Activated CD4-positive, alpha-beta T cell treated with anti-CD3 and anti-CD28 coated beads for 4 hours (primary cell): Measurements from ENCODE around the gene COCH.
A peak's percentile ranks its signal among the peaks of the same experiment; 100 is the strongest.

Experiments
- DNase-seq, 2 donors: peaks; one replicate each; pipeline ENCODE4 v3.0.0-alpha.2; 2020

The COCH gene

DNA sequence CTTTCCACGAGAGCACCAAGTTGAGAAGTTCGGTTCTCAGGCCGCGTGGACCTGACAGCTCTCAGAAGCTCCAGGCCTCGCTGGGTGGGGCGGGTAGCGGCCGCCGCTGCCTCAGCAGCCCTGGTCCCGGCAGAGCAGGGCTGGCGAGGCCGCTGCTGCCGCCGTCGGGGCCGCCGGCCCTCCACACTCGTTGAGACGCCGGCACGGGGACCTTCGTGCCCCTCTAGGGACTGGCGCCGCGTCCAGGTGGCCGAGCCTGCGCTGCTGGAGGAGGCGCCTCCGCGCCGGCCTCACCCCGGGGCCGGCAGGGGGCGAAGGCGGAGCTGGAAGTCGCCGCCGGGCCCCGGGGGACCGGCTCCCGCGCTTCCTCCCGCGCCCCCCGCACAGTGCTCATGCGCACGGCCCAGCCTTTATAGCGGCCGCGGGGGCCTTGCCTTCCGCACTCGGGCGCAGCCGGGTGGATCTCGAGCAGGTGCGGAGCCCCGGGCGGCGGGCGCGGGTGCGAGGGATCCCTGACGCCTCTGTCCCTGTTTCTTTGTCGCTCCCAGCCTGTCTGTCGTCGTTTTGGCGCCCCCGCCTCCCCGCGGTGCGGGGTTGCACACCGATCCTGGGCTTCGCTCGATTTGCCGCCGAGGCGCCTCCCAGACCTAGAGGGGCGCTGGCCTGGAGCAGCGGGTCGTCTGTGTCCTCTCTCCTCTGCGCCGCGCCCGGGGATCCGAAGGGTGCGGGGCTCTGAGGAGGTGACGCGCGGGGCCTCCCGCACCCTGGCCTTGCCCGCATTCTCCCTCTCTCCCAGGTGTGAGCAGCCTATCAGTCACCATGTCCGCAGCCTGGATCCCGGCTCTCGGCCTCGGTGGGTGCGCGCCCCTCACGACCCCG lies at the start of gene COCH:
COCH (plus strand) TSS at position 440 of the 879 bp plus-strand sequence; CDS start at position 820, 380 bp downstream.
- DNase-seq, result peak in 1 of 2 donors; percentile 5

GRCh38 chr14:30826070-30826469 lies 48.3 kb upstream of the COCH start:
- no peak for DNase-seq

GRCh38 chr14:30829853-30830252 lies 44.5 kb upstream of the COCH start:
- no peak for DNase-seq

GRCh38 chr14:30834353-30834752 lies 40.0 kb upstream of the COCH start:
- no peak for DNase-seq

GRCh38 chr14:30838351-30838750 lies 36.0 kb upstream of the COCH start:
- DNase-seq, result no peak

GRCh38 chr14:30840086-30840779 lies 34.1 kb upstream of the COCH start:
- DNase-seq, result no peak

- no peak for DNase-seq
Observed at GRCh38 chr14:30842431-30842830, 31.9 kb upstream of the COCH start.

DNA sequence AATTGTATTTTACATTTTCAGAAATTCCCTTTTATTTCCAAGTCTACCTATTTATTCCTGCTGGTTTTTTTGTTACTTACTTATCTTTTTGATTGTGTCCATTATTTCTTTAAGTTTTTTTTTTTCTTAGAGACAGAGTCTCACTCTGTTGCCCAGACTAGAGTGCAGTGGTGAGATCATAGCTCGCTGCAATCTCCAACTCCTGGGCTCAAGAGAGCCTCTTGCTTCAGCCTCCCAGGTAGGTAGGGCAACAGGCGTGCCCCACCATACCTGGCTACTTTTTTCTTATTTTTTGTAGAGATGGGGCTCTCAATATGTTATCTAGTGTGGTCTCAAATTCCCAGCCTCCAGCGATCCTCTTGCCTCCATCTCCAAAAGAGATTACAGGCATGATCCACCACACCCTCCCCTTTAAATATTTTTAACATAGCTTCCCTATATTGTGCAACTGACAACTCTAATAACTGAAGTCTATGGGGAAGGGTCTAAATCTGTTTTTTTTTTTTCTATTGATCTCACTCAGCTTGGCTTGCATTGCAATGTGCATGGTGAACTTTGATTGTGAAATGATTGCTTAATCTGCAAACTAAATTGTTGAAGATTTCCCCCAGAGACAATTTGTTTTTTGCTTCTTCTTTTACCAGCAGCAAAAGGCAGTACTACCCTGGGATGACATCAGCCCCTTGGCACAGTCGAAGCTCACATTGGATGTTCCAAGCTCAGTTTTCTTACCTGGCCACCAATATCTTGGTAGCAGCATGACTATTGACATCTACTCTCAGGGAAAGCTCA lies 25.7 kb upstream of the COCH start:
- no peak for DNase-seq

DNA sequence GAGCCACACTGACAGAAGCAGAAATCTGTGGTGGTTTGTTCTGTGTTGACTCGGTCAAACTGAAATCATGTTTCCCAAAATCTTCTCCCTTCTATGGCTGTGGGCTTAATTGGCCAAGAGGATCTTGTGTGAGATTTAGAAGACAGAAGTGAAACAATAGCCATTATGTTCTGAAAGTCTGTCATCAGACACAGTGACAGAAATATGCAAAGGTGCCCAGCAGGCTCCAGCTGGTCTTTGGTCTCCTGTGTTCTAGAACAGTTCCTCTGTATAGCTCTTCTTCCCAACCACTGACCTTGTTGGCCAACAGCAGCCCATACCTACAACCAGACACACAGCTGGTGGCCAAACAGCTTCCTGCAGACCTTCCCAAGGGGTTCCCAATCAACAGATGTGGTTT lies 25.0 kb upstream of the COCH start:
- DNase-seq, result no peak

GRCh38 chr14:30849983-30850382 lies 24.4 kb upstream of the COCH start:
- DNase-seq, result no peak

DNA sequence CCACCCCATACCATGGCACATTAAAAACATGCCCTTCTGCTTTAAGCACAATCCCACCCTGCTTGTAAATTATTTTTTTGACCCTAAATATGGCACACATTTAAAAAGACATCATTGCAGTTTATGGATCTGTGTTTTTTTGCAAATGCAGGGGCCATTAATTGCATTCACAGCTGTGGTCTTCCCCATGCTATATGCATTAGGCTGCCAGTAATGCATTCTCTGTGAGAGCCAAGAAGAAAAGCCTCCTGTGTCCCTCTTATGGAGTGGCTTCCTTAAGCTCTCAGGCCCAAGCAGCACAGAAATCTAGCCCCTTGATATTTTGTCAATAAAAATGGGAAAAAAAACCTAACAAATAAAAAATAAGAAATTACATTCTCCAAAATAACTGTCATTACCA lies 20.4 kb upstream of the COCH start:
- no peak for DNase-seq

GRCh38 chr14:30854492-30854891 lies 19.9 kb upstream of the COCH start:
- no peak for DNase-seq

DNA sequence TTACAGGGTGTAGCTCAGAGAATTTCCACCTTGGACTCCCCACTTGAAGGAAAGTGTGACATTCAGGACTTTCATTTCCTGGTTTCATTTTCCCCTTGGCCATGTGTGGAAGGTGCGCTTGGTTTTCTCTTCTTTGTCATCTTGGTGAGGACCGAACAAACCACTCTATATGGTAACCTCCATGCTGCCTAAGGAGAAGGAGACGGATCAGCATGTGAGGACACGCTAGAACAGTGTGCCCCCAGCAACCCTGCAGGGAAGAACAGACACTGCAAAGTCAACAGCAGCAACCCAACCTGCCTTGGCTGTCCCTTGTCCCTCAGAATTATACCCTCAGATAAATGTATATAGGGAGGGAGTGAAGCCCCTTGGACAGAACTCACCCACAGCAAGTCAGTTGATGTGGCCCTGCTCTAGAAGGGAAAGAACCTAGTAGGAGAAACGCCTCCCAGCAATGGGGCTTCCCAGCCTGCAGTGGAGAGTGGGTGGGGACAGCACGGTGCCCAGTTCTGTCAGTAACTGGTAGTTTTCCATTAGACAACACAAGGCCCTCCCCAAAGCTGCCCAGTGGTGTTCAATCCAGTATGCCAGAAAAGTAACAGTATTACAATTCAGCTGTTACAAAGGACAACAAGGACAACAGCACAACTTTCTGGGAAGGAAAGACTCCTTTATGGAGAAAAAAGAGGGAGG lies 18.9 kb upstream of the COCH start:
- no peak for DNase-seq

- DNase-seq, result no peak
Observed at GRCh38 chr14:30861200-30861599, 13.2 kb upstream of the COCH start.

DNA sequence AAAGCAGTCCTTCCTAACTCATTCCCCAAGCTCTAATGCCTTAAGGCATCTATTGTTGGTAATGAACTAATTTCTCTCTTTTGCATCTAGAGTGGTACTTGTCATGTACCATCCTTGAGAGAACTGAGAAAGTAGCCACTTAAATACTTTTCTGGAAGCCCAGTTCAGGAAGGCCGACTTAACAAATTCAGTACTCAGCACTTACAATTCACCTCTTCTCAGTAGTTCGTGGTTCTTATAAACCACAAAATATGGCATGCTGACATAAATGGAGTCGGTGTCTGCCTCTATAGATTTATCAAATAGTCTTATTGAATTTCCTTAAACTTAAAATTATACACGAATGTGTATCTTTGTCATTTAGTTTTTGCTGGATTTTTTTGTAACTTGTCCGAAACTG lies 9.4 kb upstream of the COCH start:
- no peak for DNase-seq

- DNase-seq, result no peak
Observed at GRCh38 chr14:30868736-30869135, 5.6 kb upstream of the COCH start.

DNA sequence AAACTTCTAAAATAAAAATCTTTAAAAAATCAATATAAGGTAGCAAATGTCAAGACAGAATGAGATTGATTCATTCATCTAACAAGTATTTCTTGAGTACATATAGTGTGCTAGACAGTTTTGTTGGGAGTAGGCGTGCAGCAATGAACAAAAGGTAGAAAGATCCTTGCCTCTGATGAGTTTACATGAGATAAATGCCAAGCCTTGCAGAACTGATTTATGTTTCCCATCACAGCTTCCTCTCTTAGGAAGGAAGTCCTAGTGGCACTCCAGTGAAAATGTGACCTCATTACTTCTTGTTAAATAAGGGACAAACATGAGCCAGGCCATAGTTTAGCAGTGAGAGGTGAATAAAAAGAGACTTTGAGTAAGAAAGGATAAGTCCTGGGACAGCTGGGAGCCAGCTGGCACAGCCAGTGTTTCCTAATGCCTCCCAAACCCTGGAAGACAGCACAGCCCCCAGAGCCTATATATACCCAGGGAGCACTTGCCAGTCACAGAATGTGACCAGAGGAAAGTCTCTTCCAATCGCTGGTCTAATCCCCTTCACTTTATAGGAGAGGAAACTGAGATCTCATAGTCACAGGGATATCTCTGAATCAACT lies 4.7 kb upstream of the COCH start:
- no peak for DNase-seq

GRCh38 chr14:30872602-30873001 lies 1.8 kb upstream of the COCH start:
- no peak for DNase-seq

DNA sequence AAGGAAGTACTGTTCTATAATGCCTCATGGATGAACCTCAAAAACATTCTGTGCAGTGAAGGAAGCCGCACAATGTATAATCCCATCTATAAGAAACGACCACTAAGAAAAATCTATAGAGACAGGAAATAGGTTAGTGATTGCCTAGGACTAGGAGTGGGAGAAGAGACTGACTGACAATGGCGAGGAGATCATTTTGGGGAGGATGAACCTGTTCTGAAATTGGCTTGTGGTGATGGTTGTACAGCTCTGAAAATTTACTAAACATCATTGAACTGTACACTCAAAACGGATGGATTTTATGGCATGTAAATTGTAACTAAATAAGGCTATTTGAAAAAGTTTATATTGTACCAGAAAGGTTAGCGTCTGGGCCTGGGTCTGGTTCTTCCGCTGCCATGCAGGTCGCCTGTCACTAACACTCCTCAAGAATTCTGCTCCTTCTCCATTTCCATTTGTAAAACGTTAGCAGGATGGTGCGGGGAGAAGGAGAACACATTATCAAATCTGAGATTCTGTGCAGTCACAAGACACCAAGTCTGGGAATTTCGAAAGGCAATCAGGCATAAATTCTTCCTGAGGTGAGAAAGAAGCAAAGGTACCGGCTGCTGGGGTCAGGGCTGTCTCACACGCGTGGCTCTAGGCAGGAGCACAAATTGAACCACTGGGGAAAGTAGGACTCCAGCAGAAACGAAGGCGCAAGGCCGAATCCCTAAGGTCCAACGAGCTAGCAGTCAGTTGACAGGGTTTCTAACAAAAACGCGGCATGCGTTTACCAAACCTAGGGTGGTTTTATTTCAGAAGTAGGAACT lies 845 bp upstream of the COCH start:
- DNase-seq, result no peak

- DNase-seq, result no peak
Observed at GRCh38 chr14:30874999-30875787, 834 bp downstream of the COCH start.

DNA sequence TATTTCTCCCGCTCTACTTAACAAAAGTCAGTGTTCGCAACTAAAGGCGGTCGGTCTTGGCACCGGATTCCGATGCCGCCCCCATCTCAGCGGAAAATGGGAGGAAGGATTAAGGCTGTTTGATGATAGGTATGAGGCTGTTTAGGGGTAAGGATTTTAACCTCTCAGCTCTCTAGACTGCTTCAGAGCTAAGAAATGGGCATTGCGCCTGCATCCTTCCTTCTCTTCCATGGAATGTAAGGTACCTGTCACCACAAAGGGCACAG lies 1.4 kb downstream of the COCH start:
- DNase-seq, result no peak
